Neuronal stem cell (in vitro differentiated cells): Measurements from ENCODE around the gene HOXD4.

Experiments
- DNase-seq: peaks from one replicate; pipeline ENCODE4 v3.0.0-alpha.2; 2013; ENCODE audit warnings: low spot score
- H2AFZ ChIP-seq: one replicate; pipeline ENCODE4 v1.6.1; 2013; ENCODE audit warnings: mild to moderate bottlenecking, low read length, inconsistent platforms
- H2AK5ac ChIP-seq: 2 replicates; pipeline ENCODE4 v1.6.1; 2013; ENCODE audit warnings: low read depth, mild to moderate bottlenecking, inconsistent platforms, low read length, moderate library complexity, mixed read lengths
- H2BK120ac ChIP-seq: 2 replicates; pipeline ENCODE4 v1.6.1; 2013; ENCODE audit warnings: low read depth, mild to moderate bottlenecking, inconsistent platforms, low read length, moderate library complexity, mixed read lengths
- H2BK12ac ChIP-seq: one replicate; pipeline ENCODE4 v1.6.1; 2013; ENCODE audit warnings: low read length, inconsistent platforms
- H2BK15ac ChIP-seq: 2 replicates; pipeline ENCODE4 v1.6.1; 2013; ENCODE audit warnings: mild to moderate bottlenecking, low read length, inconsistent platforms, mixed read lengths
- H2BK5ac ChIP-seq: one replicate; pipeline ENCODE4 v1.6.1; 2013; ENCODE audit warnings: inconsistent platforms, mild to moderate bottlenecking, low read length, moderate library complexity
- H3K14ac ChIP-seq: one replicate; pipeline ENCODE4 v1.6.1; 2013; ENCODE audit warnings: low read length, inconsistent platforms
- H3K18ac ChIP-seq: 2 replicates; pipeline ENCODE4 v1.6.1; 2013; ENCODE audit warnings: low read length, inconsistent platforms
- H3K23ac ChIP-seq: 2 replicates; pipeline ENCODE4 v1.6.1; 2013; ENCODE audit warnings: low read depth, mild to moderate bottlenecking, mixed read lengths, low read length, inconsistent platforms; ENCODE audit not compliant: poor library complexity
- H3K27ac ChIP-seq: replicated peaks from 3 replicates; pipeline ENCODE4 v1.5.1; 2013; ENCODE audit warnings: low read length, inconsistent platforms
- H3K27me3 ChIP-seq, 3 experiments: 2 replicates each; pipeline ENCODE4 v1.6.1; 2013; ENCODE audit warnings: low read length in 3 of 3, mild to moderate bottlenecking in 2 of 3, inconsistent platforms in 1 of 3, low read depth in 1 of 3, mixed read lengths in 1 of 3, moderate library complexity in 1 of 3; ENCODE audit not compliant: control insufficient read depth in 3 of 3, insufficient read depth in 3 of 3
- H3K36me3 ChIP-seq, 2 donors: replicated peaks in 1 of 2; 2 replicates each; pipeline ENCODE4 v1.6.1; 2013; ENCODE audit warnings: low read length in 2 of 2; ENCODE audit not compliant: control insufficient read depth in 2 of 2, insufficient read depth in 2 of 2
- H3K4ac ChIP-seq: 2 replicates; pipeline ENCODE4 v1.6.1; 2013; ENCODE audit warnings: inconsistent platforms, mild to moderate bottlenecking, low read length, moderate library complexity
- H3K4me1 ChIP-seq, 2 donors: 1 replicate in 1 of 2; 2 replicates in 1 of 2; pipeline ENCODE4 v1.6.1; 2013; ENCODE audit warnings: low read length in 2 of 2, low read depth in 1 of 2; ENCODE audit not compliant: control insufficient read depth in 2 of 2, insufficient read depth in 1 of 2
- H3K4me2 ChIP-seq: one replicate; pipeline ENCODE4 v1.6.1; 2013; ENCODE audit warnings: mild to moderate bottlenecking, low read length, inconsistent platforms; ENCODE audit not compliant: insufficient read depth, poor library complexity, severe bottlenecking
- H3K4me3 ChIP-seq, 2 donors: 2 replicates each; pipeline ENCODE4 v1.5.1; 2013; ENCODE audit warnings: low read length in 2 of 2, mild to moderate bottlenecking in 2 of 2, inconsistent platforms in 1 of 2, moderate library complexity in 1 of 2
- H3K79me1 ChIP-seq: one replicate; pipeline ENCODE4 v1.6.1; 2013; ENCODE audit warnings: low read depth, mild to moderate bottlenecking, inconsistent platforms, low read length, moderate library complexity
- H3K9ac ChIP-seq: one replicate; pipeline ENCODE4 v1.6.1; 2013; ENCODE audit warnings: mild to moderate bottlenecking, low read depth, low read length, inconsistent platforms; ENCODE audit not compliant: poor library complexity
- H3K9me3 ChIP-seq, 2 donors: replicated peaks in 1 of 2; 2 replicates each; pipeline versions ENCODE3 to v1.6.1; 2013; ENCODE audit warnings: low read length in 2 of 2, mild to moderate bottlenecking in 2 of 2, inconsistent platforms in 1 of 2, low read depth in 1 of 2, mixed read lengths in 1 of 2, moderate library complexity in 1 of 2; ENCODE audit not compliant: control insufficient read depth in 2 of 2, insufficient read depth in 1 of 2
- H4K8ac ChIP-seq: one replicate; pipeline ENCODE4 v1.6.1; 2013; ENCODE audit warnings: low read depth, mild to moderate bottlenecking, inconsistent platforms, low read length, moderate library complexity
- H4K91ac ChIP-seq: one replicate; pipeline ENCODE4 v1.6.1; 2013; ENCODE audit warnings: low read length, low read depth, mild to moderate bottlenecking, inconsistent platforms; ENCODE audit not compliant: poor library complexity
- WGBS, 2 donors: extraction: QIAGEN DNeasy Blood & Tissue Kit; methylation state at CpG; one replicate each; pipeline ENCODE4 v1.1.7; 2013; ENCODE audit warnings: missing lambda C conversion rate in 2 of 2, mixed read lengths in 1 of 2; ENCODE audit not compliant: insufficient read length in 2 of 2, insufficient replicate concordance in 1 of 2; ENCODE audit errors: extremely low coverage in 2 of 2; 5-methylcytosine and 5-hydroxymethylcytosine counted together

The HOXD4 gene

GRCh38 chr2:176137906-176138305, 13.4 kb upstream of the HOXD4 start:
- no CpG with 5 or more reads among the region's 8 CpGs for WGBS, 2 donors
- no peaks in the 10 kb centered on the region for H3K79me1 ChIP-seq
- H2AFZ ChIP-seq = no peak overlapping the region
- H3K27ac ChIP-seq = no peak overlapping the region
- no peak overlapping the region for H3K23ac ChIP-seq
- DNase-seq = no peak
- no peaks in the 10 kb centered on the region for H3K36me3 ChIP-seq
- no peak overlapping the region for H4K91ac ChIP-seq
- peaks cover 9 to 17% of the 10 kb centered on the region in 2 donors for H3K9me3 ChIP-seq
- H3K4ac ChIP-seq = no peak overlapping the region
- H2AK5ac ChIP-seq = no peak overlapping the region
- no peak overlapping the region for H2BK15ac ChIP-seq
- H2BK5ac ChIP-seq = no peak overlapping the region
- no peak overlapping the region for H3K4me2 ChIP-seq
- no peak overlapping the region for H3K4me3 ChIP-seq
- no peak overlapping the region for H3K18ac ChIP-seq
- no peak overlapping the region for H2BK120ac ChIP-seq
- H3K14ac ChIP-seq = no peak overlapping the region
- H3K27me3 ChIP-seq = peaks cover 38 to 97% (median 95%) of the 10 kb centered on the region in 3 experiments
- H2BK12ac ChIP-seq = no peak overlapping the region
- H3K4me1 ChIP-seq = peaks cover 0 to 2% of the 10 kb centered on the region in 2 donors
- H4K8ac ChIP-seq = no peak overlapping the region
- no peak overlapping the region for H3K9ac ChIP-seq

- H3K36me3 ChIP-seq = no peaks in the 10 kb centered on the region
Observed at GRCh38 chr2:176138526-176138922, 12.8 kb upstream of the HOXD4 start.

GRCh38 chr2:176138923-176139660, 12.3 kb upstream of the HOXD4 start:
- H4K8ac ChIP-seq = no peak overlapping the region
- H2AK5ac ChIP-seq = no peak overlapping the region
- peaks cover 9 to 17% of the 10 kb centered on the region in 2 donors for H3K9me3 ChIP-seq
- H2BK12ac ChIP-seq = no peak overlapping the region
- no peak overlapping the region for H3K4ac ChIP-seq
- H3K14ac ChIP-seq = no peak overlapping the region
- no peak overlapping the region for H4K91ac ChIP-seq
- no peak overlapping the region for H3K4me3 ChIP-seq
- H3K36me3 ChIP-seq = no peaks in the 10 kb centered on the region
- no peak overlapping the region for H3K23ac ChIP-seq
- no peak overlapping the region for H2BK15ac ChIP-seq
- H3K9ac ChIP-seq = no peak overlapping the region
- no peaks in the 10 kb centered on the region for H3K79me1 ChIP-seq
- H2BK5ac ChIP-seq = no peak overlapping the region
- no peak overlapping the region for H3K18ac ChIP-seq
- H2AFZ ChIP-seq = peak overlapping the region; percentile 10
- H3K27ac ChIP-seq = no peak overlapping the region
- H3K27me3 ChIP-seq = peaks cover 35 to 97% (median 94%) of the 10 kb centered on the region in 3 experiments
- WGBS, 2 donors = no CpG with 5 or more reads among the region's 28 CpGs
- H3K4me1 ChIP-seq = peaks cover 0 to 2% of the 10 kb centered on the region in 2 donors
- DNase-seq = no peak
- no peak overlapping the region for H2BK120ac ChIP-seq
- no peak overlapping the region for H3K4me2 ChIP-seq

More at GRCh38 chr2:176138526-176138922, 12.8 kb upstream of the HOXD4 start:
- Histone ChIP-seq H3K4me3 (no peak overlapping the region), H2AK5ac (no peak overlapping the region), H2AFZ (no peak overlapping the region), H3K9ac (no peak overlapping the region), H2BK12ac (no peak overlapping the region), H3K14ac (no peak overlapping the region), H2BK15ac (no peak overlapping the region), H3K9me3 (peaks cover 9 to 17% of the 10 kb centered on the region in 2 donors), H3K27me3 (peaks cover 36 to 97% (median 95%) of the 10 kb centered on the region in 3 experiments), H3K18ac (no peak overlapping the region), H3K23ac (no peak overlapping the region), H2BK120ac (no peak overlapping the region), H3K27ac (no peak overlapping the region), H3K79me1 (no peaks in the 10 kb centered on the region), H4K91ac (no peak overlapping the region), H4K8ac (no peak overlapping the region), H2BK5ac (no peak overlapping the region), H3K4me1 (peaks cover 0 to 2% of the 10 kb centered on the region in 2 donors), H3K4ac (no peak overlapping the region), H3K4me2 (no peak overlapping the region)
- no peak for DNase-seq
- WGBS, 2 donors = no CpG with 5 or more reads among the region's 14 CpGs

GRCh38 chr2:176139661-176140512, 11.5 kb upstream of the HOXD4 start:
- Histone ChIP-seq H2AK5ac (no peak overlapping the region), H2BK5ac (no peak overlapping the region), H4K8ac (no peak overlapping the region), H3K4me3 (peak overlapping the region in 1 of 2 donors; percentile 50), H2AFZ (peak overlapping the region; percentile 99), H4K91ac (no peak overlapping the region), H3K4me1 (peaks cover 0 to 2% of the 10 kb centered on the region in 2 donors), H3K9me3 (peaks cover 9 to 17% of the 10 kb centered on the region in 2 donors), H3K79me1 (no peaks in the 10 kb centered on the region), H3K14ac (peak overlapping the region; percentile 63), H3K4ac (no peak overlapping the region), H3K4me2 (peak overlapping the region; percentile 54), H3K23ac (peak overlapping the region; percentile 5), H3K18ac (peak overlapping the region; percentile 60), H2BK120ac (no peak overlapping the region), H3K9ac (no peak overlapping the region), H2BK12ac (no peak overlapping the region), H3K36me3 (no peaks in the 10 kb centered on the region), H3K27me3 (peaks cover 31 to 95% (median 90%) of the 10 kb centered on the region in 3 experiments), H3K27ac (no peak overlapping the region), H2BK15ac (no peak overlapping the region)
- WGBS, 2 donors = no CpG with 5 or more reads among the region's 41 CpGs
- no peak for DNase-seq
